HG03442 (cell line): ENCODE results near the gene CCL19.
A peak's percentile ranks its signal among the peaks of the same experiment; 100 is the strongest.

Experiments used
- ATAC-seq: cut with Tn5 transposase; IDR thresholded peaks from one replicate; pipeline ENCODE4 v1.9.1; 2021; ENCODE audit warnings: mild to moderate bottlenecking, moderate library complexity; ENCODE audit not compliant: unreplicated experiment

CCL19 gene

GRCh38 chr9:34701023-34701768, 10.1 kb upstream of the CCL19 start:
- ATAC-seq = peak; percentile 59

DNA sequence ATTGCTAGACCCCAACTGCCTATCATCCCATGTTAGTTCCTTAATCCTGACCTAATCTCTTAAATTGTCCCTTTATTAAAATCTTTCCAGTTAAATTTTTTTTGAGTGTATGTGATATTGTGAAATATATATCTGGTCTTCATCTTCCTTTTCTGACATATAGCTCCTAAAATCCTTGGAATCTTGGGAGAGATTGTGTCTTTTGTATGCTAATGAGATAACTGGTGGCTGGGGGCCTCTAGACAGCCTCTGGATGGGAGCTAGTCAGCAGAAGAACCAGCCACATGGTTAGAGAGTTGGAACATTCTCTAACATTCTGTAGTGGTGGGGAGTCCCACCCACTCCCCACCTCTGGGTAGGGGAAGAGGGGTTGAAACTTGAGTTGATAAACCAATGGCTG, 3.7 kb upstream of the CCL19 start:
- ATAC-seq = no peak

GRCh38 chr9:34693560-34693959, 2.5 kb upstream of the CCL19 start:
- no peak for ATAC-seq

DNA sequence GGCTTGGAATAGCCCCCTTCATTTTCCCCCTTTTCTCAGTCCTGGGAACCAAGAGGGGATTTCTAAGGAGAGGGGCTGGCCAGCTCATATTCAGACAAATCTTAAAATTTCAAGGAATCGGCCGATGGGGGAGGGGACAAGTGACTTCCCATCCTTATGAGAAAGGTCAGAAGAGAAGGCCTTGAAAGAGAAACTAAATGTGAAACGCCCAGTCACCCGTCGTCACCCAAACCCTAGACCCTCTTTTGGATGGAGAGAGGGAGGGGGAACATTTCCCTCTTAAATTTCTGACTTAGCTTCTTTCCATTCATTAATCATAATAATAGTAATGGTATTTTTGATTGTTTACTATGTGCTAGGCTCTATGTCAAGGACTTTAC, 850 bp upstream of the CCL19 start:
- no peak for ATAC-seq

- no peak for ATAC-seq
These were observed 1.6 kb downstream of the CCL19 start for GRCh38 chr9:34689512-34689911.

GRCh38 chr9:34689116-34689470, 2.0 kb downstream of the CCL19 start:
- ATAC-seq = no peak

GRCh38 chr9:34688329-34689115, 2.6 kb downstream of the CCL19 start:
- ATAC-seq = no peak

DNA sequence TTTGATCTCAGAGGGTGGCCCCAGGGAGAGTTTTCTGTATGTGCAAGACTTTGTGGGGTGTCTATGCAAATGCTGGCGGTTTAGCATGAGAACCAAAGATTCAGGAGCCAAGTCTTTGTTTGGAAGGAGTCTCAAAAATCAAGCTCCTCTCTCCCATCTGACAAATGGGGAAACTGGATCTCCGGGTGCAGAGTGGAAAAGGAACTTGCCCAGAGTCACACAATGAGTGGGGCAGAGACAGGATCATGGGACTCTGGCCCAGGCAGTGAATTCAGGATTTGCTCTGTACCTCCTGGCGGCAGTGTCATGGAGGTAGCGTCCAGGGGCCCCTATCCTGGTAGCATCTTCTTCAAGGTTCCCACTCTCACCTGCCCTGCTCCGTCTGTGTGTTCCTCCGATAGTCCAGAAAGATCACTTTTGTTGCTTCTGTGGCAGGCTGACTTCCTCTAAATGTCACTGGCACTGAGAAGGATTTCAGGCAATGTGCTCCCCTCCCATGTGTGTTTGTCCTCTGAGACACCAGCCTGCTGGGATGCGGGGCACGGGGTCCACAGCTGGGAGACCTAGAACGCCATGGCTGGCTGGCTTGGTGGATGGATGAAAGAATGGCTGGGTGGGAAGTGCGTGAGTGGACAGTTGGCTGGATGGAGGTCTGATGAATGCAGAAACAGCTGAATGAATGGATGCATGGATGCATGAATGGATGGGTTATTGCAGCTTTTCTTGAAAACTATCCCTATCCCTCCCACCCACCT, 3.6 kb downstream of the CCL19 start:
- no peak for ATAC-seq

DNA sequence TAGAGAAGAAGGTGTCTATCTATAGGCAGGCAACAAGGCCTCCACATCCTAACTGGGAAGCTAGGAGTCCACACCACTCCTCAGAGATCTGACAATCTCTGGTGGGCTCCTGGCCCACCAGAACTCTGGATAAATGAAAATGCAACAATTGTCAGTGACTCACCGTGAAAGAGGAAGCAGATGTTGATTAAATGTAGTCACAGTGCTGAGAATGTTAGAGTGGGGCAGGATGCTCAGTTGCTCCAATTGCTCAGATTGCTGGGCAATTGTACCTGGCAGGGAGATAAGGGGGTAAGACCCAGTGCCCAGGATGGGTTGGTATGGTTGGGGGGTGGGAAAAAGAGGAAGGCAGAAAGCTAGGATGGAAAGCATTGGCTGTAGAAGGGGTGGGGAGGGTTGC, 4.3 kb downstream of the CCL19 start:
- ATAC-seq = no peak

DNA sequence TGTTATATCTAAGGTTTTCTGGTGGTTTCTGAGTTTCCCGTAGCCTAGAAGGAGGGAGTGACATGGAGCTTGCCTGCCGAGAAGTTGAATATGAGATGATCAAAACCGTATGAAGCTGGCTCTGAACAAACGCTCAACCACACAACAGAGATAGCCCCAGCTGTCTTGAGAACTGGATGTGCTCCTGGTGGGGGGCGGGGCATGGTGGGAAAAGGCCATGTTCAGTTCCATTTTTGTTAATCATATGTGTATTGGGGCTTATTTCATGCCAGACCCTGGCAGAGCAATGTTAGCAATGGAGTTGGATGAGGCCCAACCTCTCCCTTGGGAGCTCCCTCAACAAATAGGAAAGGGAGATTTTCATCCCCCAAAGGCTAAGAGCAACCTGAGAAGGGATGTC, 4.8 kb downstream of the CCL19 start:
- no peak for ATAC-seq

- no peak for ATAC-seq
These were observed 5.5 kb downstream of the CCL19 start for GRCh38 chr9:34685591-34685990.

GRCh38 chr9:34684816-34685215, 6.3 kb downstream of the CCL19 start:
- no peak for ATAC-seq

DNA sequence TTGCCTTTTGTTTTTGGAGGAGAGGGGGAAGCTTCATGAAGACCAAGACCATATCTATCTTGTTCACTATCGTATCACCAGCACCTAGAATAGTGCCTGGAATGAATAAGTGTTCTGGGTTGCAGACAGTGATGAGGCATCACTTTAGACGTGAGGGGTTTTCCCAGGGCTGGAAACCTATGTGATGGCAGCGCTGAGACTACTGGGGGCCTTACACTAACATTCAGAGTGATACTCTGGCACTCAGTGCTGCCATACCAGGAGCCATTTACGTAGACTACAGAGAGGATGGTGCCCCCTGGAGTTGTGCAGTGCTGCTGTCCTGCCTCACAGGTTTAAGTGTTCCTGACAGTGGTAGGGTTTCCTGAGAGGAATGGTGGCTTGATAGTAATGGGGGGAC, 6.9 kb downstream of the CCL19 start:
- ATAC-seq = no peak

DNA sequence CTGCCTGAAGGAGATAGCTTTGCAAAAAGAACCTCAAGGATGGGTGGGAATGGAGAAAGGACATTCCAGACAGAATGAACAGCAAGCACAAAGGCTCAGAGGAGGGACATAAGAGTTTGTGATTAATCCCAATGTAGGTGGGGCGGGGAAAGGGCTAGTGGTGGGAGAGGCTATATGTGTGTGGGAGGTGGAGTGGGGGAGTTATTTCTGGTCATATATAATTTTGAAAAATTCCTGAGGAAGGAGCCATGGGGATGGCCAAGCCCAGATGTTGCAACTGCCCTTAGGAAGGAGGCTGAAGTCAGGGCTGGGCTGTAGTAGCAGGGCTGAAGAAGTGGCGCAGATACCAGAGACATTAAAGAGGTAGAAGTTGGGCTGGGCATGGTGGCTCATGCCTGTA, 15.2 kb downstream of the CCL19 start:
- no peak for ATAC-seq

- no peak for ATAC-seq
These were observed 15.9 kb downstream of the CCL19 start for GRCh38 chr9:34675048-34675714.

DNA sequence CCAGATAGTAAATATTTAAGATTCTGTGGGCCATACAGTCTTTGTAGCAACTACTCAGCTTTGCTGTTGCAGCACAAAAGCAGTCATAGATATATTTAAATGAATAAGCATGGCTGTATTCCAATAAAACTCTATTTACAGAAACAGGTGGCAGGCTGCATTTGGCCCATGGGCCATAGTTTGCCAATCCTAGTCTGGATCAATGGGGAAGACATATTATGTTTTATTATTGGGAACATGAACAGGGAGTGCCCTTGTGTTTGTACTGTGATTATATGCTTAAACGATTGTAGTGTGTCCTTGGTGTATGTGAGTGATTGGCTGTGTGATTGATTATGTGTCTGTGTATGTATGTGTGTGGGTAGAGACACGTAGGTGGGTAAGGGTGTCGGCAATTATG, 16.6 kb downstream of the CCL19 start:
- no peak for ATAC-seq

DNA sequence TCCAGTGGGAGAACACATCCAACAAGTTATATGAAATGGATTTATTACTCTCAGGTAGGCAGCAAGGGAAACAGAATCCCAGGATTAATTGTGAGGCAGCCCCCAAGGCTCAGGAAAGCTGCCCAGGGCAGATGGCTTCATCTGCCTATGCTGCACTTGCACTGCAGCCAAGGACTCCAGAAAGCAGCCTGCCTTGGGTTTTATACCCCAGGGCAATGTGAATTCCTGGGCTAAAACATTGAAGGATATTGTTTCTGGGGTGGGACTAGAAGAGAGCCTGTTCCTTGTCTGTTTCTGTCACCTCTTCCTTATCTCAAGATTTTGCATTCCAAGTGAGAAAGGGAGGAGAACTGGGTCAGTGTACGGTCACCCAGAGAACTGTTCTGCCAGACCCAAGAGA, 19.8 kb downstream of the CCL19 start:
- ATAC-seq = no peak

DNA sequence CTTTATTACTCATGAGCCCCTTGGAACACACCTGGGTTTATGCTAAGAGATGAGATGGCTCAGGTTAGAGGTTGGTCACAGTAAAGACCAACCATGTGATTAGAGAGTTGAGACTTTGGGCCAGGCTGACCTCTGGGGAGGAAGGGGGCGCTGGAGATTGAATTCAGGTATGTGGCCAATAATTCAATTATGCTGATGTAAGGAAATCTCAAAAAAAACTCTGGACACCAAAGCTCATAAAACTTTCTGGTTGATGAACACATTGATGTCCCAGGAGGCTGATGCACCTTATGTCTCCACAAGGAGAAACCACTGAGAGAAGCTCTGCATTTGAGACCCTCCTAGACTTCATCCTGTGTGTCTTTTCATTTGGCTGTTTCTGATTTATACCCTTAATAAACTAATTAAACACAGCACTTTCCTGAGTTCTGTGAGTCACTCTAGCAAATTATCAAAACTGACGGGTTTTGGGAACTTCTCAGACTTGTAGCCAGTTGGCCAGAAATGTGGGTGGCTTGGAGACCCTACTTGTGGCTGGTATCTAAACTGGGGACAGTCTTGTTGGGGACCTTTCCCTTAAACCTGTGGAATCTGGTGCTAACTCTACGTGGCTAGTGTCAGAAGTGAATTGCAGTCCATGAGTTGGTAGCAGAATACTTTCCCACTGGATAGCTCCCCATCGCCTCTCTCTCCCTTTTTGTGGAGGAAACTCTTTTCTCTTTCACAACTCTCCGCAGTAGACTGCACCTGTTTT, 21.1 kb downstream of the CCL19 start:
- ATAC-seq = no peak

DNA sequence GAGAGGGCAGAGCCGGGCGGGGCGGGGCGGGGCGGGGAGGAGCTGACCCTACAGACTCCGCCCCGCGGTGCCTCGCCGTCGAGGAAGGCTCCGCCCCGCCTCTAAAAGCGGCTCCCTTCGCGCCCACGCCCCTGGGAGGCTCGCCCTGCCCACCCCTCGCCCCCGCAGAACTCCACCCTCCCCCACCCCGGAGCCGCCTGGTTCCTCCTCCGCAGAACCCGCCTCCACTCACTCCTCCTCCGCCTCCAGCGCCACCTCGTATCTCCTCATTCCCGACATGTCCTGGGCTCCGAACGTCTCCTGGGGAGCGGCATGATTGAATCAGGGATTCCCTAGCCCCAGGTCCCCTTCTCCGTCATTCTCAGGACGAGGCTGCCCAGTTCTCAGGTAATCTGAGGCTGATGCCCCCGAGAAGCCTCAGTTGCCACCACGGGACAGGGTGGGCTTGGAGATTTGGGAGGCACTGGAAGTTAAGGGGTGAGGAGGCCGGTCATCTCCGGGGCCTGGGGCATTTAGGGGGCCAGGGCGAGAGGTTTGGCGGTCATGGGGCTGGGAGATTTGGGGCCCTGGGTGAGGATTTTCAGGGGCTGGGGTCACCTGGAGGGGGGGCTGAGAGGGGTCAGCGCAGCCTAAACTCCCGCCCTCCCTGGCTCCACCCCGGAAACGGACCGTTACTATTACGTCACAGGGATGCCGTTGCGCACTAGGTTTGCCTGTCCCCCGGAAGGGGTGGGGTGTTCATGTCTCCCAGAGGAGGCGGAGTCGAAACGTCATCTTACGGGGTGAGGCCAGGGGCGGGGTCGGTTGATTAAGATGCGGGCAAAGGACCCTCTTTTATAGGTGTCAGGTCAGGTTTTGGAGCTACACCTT, 25.5 kb downstream of the CCL19 start:
- ATAC-seq = peak; percentile 57

GRCh38 chr9:34665067-34665380, 26.1 kb downstream of the CCL19 start:
- peak; percentile 24 for ATAC-seq
